Measurements from ENCODE around the gene LRMDA.

- TF ChIP-seq BRCA1 (CRISPR knock-in tag; IDR thresholded peaks at IDR 0.05) (no peak), FOXA1 (IDR thresholded peaks at IDR 0.05) (no peak), FOXA1 (CRISPR knock-in tag; IDR thresholded peaks at IDR 0.05) (no peak), EZH2 (conservative IDR thresholded peaks at IDR 0.05; ENCODE audit: low read depth, low read length) (no peak), KLF16 (CRISPR knock-in tag; IDR thresholded peaks at IDR 0.05) (no peak), NR2F6 (IDR thresholded peaks at IDR 0.05) (no peak), NR2F6 (CRISPR knock-in tag; IDR thresholded peaks at IDR 0.05) (no peak), ZNF331 (CRISPR knock-in tag; IDR thresholded peaks at IDR 0.05) (no peak), ZC3H4 (CRISPR knock-in tag; IDR thresholded peaks at IDR 0.05; ENCODE audit: borderline replicate concordance) (no peak)
- TF ChIP-seq, protein P1, sequence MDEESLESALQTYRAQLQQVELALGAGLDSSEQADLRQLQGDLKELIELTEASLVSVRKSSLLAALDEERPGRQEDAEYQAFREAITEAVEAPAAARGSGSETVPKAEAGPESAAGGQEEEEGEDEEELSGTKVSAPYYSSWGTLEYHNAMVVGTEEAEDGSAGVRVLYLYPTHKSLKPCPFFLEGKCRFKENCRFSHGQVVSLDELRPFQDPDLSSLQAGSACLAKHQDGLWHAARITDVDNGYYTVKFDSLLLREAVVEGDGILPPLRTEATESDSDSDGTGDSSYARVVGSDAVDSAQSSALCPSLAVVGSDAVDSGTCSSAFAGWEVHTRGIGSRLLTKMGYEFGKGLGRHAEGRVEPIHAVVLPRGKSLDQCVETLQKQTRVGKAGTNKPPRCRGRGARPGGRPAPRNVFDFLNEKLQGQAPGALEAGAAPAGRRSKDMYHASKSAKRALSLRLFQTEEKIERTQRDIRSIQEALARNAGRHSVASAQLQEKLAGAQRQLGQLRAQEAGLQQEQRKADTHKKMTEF (CRISPR knock-in tag; IDR thresholded peaks at IDR 0.05), result no peak
Observed at GRCh38 chr10:75532253-75532924, 101.0 kb downstream of the LRMDA start.

Measured in HepG2 (cell line).